Gastroesophageal sphincter (tissue), 3 donors: ENCODE measurements around the gene ZBED4.

Source experiments
- CTCF ChIP-seq, 4 experiments: fragments of 200-600 bp in 2 of 4; fragments of 450-650 bp in 2 of 4; sonication (generic) in 1 of 4; IDR thresholded peaks; one replicate each; pipeline ENCODE4 v1.5.1; 2017 to 2019; ENCODE audit warnings: antibody characterized with exemption in 4 of 4, mild to moderate bottlenecking in 2 of 4, moderate library complexity in 2 of 4
- EP300 ChIP-seq: sonication (generic); formaldehyde crosslinking; IDR thresholded peaks from one replicate; pipeline ENCODE4 v1.6.1; 2017; ENCODE audit warnings: antibody characterized with exemption, mild to moderate bottlenecking
- POLR2A ChIP-seq, 2 donors: fragments of 450-650 bp; IDR thresholded peaks; one replicate each; pipeline ENCODE4 v1.6.1; 2017; ENCODE audit warnings: antibody characterized with exemption in 2 of 2, mild to moderate bottlenecking in 2 of 2, moderate library complexity in 1 of 2
- POLR2AphosphoS5 ChIP-seq: sonication (generic); formaldehyde crosslinking; IDR thresholded peaks from one replicate; pipeline ENCODE4 v1.6.1; 2017; ENCODE audit warnings: antibody characterized with exemption

GRCh38 chr22:49823289-49824045, 30.2 kb upstream of the ZBED4 start:
- no peak for TF ChIP-seq EP300
- no peak for TF ChIP-seq CTCF (IDR thresholded peaks at IDR 0.05)
- TF ChIP-seq POLR2A (IDR thresholded peaks at IDR 0.05) = no peak
- no peak for TF ChIP-seq POLR2AphosphoS5
